HepG2 (cell line): ENCODE results near the gene PGGT1B. TPM values are rescaled to one million over a fixed set of nuclear protein-coding genes. Genes with fewer than 3 reads are reported as not detected.

Experiments used
- ESRRA ChIP-seq: sonication (generic); formaldehyde crosslinking; IDR thresholded peaks from 2 replicates; pipeline ENCODE4 v1.5.1; 2020; ENCODE audit warnings: mild to moderate bottlenecking, low read depth, missing genetic modification reagents
- FOXK1 ChIP-seq: sonication (generic); formaldehyde crosslinking; IDR thresholded peaks from 2 replicates; pipeline ENCODE4 v1.4.0; 2020; ENCODE audit warnings: low read depth, missing genetic modification reagents, borderline replicate concordance
- GATAD1 ChIP-seq: IDR thresholded peaks from 2 replicates; pipeline ENCODE4 v1.6.1; 2016; ENCODE audit warnings: missing genetic modification reagents, missing compliant biosample characterization
- IKZF1 ChIP-seq: fragments of 450-650 bp; IDR thresholded peaks from 2 replicates; pipeline ENCODE4 v1.7.1; 2016
- KLF6 ChIP-seq: IDR thresholded peaks from 2 replicates; pipeline ENCODE4 v1.8.0; 2016; ENCODE audit warnings: missing biosample characterization, missing genetic modification reagents
- NBN ChIP-seq: fragments of 450-650 bp; conservative IDR thresholded peaks from 2 replicates; pipeline ENCODE4 v1.6.1; 2017
- PAXIP1 ChIP-seq: sonication (generic); formaldehyde crosslinking; conservative IDR thresholded peaks from 2 replicates; pipeline ENCODE4 v1.4.0; 2020; ENCODE audit warnings: mild to moderate bottlenecking, missing genetic modification reagents, moderate library complexity
- ZC3H13 ChIP-seq: sonication (generic); formaldehyde crosslinking; IDR thresholded peaks from 2 replicates; pipeline ENCODE4 v1.8.1; 2023; ENCODE audit warnings: mild to moderate bottlenecking, missing genetic modification reagents, moderate library complexity
- ZEB1 ChIP-seq: IDR thresholded peaks from 2 replicates; pipeline ENCODE4 v1.6.1; 2012; ENCODE audit warnings: mild to moderate bottlenecking, low read depth, inconsistent platforms; ENCODE audit not compliant: insufficient replicate concordance
- ZNF12 ChIP-seq: sonication (generic); formaldehyde crosslinking; IDR thresholded peaks from 2 replicates; pipeline ENCODE4 v1.5.0; 2020; ENCODE audit warnings: missing genetic modification reagents
- ZNF318 ChIP-seq: sonication (generic); formaldehyde crosslinking; IDR thresholded peaks from 2 replicates; pipeline ENCODE4 v1.4.0; 2020; ENCODE audit warnings: mild to moderate bottlenecking, missing genetic modification reagents
- ZNF34 ChIP-seq: sonication (generic); formaldehyde crosslinking; IDR thresholded peaks from 2 replicates; pipeline ENCODE4 v1.4.0; 2020; ENCODE audit warnings: mild to moderate bottlenecking, missing genetic modification reagents, borderline replicate concordance
- ZNF589 ChIP-seq: sonication (generic); formaldehyde crosslinking; conservative IDR thresholded peaks from 2 replicates; pipeline ENCODE4 v1.8.0; 2022; ENCODE audit warnings: mild to moderate bottlenecking, moderate library complexity, missing genetic modification reagents
- ZNF605 ChIP-seq: sonication (generic); formaldehyde crosslinking; IDR thresholded peaks from 2 replicates; pipeline ENCODE4 v1.8.0; 2022; ENCODE audit warnings: mild to moderate bottlenecking, missing genetic modification reagents
- ZNF619 ChIP-seq: sonication (generic); formaldehyde crosslinking; IDR thresholded peaks from 2 replicates; pipeline ENCODE4 v1.4.0; 2020; ENCODE audit warnings: mild to moderate bottlenecking, missing genetic modification reagents
- ZZZ3 ChIP-seq: sonication (generic); formaldehyde crosslinking; IDR thresholded peaks from 2 replicates; pipeline ENCODE4 v1.4.0; 2020; ENCODE audit warnings: missing genetic modification reagents, mild to moderate bottlenecking, borderline replicate concordance
- polyA plus RNA-seq, 8 experiments: library from polyadenylated mRNA; depleted of rRNA in 3 of 8; stranded (reverse) in 7 of 8; unstranded in 1 of 8; fragments of >200 nt; fragmentation: Illumina TruSeq in 4 of 8; extraction: Trizol in 4 of 8; gene quantifications; 2 replicates each; pipeline versions ENCODE4 v1.2.1 to v1.2.3, GENCODE V29; 2011 to 2016; ENCODE audit warnings: low read depth in 4 of 8, missing spikeins in 1 of 8, mixed read lengths in 1 of 8; ENCODE audit not compliant: insufficient read depth in 1 of 8
- total RNA-seq, 5 experiments: library from RNA; depleted of rRNA; stranded (reverse); fragments of >200 nt; fragmentation: Illumina TruSeq; extraction: Trizol; gene quantifications; 2 replicates each; pipeline ENCODE4 v1.2.3, GENCODE V29; 2016; ENCODE audit warnings: low read depth in 1 of 5
- TF ChIP-seq, protein P1 (sequence below), 2 experiments: fragments of 450-650 bp in 1 of 2; sonication (generic) in 1 of 2; formaldehyde crosslinking; IDR thresholded peaks; 2 replicates each; pipeline versions ENCODE4 v1.5.0 to v1.8.0; 2020 to 2022; ENCODE audit warnings: mild to moderate bottlenecking in 1 of 2, missing genetic modification reagents in 1 of 2

PGGT1B gene
- total and polyA plus RNA-seq, 2 of the 13 experiments (the other 11 are each of a cell fraction or from before 2014, with no cell fraction given): 2.4 to 42.7 TPM

DNA sequence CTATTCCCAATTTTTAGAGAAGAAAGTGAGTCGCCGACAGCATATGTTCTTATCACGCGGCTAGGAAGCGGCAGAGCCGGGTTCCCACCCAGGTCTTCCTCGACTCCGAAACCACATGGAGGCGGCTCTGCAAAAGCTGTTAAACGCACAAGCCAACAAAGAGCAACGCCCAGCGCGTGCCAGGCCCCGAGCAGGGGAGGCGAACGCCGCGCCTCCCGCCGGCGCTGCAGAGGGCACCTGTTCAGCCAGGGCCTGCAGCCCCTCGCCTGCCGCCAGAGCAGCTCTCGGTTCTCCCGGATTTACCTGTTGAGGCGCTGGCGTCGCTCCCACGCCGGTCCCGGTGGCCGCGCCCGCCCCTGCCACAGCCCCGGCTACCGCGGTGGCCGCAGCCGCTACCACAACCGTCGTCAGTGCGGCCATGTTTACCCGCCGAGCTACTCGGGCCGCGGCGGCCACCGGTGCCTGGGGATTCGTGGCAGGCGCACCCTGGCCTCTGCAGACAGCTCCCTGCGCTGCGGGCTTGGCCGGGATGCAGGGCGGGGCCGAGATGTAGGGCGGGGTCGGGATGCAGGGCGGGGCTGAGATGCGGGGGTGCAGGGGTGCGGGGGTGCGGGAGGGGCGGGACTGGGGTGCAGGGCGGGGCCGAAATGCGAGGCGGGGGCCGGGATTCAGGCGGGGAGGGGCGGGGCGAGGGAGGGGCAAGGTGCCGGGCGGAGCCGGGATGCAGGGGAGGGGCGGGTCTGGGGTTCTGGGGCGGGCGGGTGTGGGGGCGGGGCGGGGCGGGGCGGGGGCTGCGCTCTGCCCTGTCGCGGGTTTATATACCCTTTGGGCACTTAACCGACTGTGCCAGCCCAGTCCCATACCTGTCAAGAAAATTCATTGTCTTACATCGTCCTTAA is 33.7 kb upstream of the PGGT1B start, which contains the start of gene CCDC112 (continued):
- TF ChIP-seq ZNF12 (CRISPR knock-in tag) (no peak; the same call in 1 of the 2 replicates), ESRRA (CRISPR knock-in tag) (no peak), FOXK1 (peak; percentile 39; the same call in 1 of the 2 replicates), ZC3H13 (CRISPR knock-in tag) (0 out of 2 replicates have a peak, but pooled peaks have one; percentile 23), ZNF619 (CRISPR knock-in tag) (no peak), ZZZ3 (no peak), NBN (no peak), ZNF605 (CRISPR knock-in tag) (peak; percentile 64; the same call in 1 of the 2 replicates), PAXIP1 (CRISPR knock-in tag) (no peak), KLF6 (CRISPR knock-in tag) (no peak), ZNF34 (CRISPR knock-in tag) (no peak), ZNF318 (no peak), ZNF589 (CRISPR knock-in tag) (no peak), ZEB1 (no peak), IKZF1 (no peak), GATAD1 (CRISPR knock-in tag) (no peak)
- TF ChIP-seq, protein P1, sequence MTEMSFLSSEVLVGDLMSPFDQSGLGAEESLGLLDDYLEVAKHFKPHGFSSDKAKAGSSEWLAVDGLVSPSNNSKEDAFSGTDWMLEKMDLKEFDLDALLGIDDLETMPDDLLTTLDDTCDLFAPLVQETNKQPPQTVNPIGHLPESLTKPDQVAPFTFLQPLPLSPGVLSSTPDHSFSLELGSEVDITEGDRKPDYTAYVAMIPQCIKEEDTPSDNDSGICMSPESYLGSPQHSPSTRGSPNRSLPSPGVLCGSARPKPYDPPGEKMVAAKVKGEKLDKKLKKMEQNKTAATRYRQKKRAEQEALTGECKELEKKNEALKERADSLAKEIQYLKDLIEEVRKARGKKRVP (CRISPR knock-in tag; IDR thresholded peaks at IDR 0.05): no peak
